Measurements from ENCODE around the gene MLEC. TPM values are rescaled to one million over a fixed set of nuclear protein-coding genes. Genes with fewer than 3 reads are reported as not detected.

MLEC gene
- polyA plus RNA-seq, 3 donors from 2014 or later, result 77.7 to 109 (median 81.6) TPM

- Mint-ChIP-seq H3K27ac (peak overlapping the region in 1 of 6 donors; percentile 37), H3K4me3 (no peak overlapping the region)
These were observed 34.1 kb upstream of the MLEC start for GRCh38 chr12:120652656-120653435.

GRCh38 chr12:120653611-120654010 lies 33.3 kb upstream of the MLEC start:
- H3K36me3 Mint-ChIP-seq, result no peaks in the 10 kb centered on the region
- H3K4me1 Mint-ChIP-seq, result peaks cover 5 to 7% of the 10 kb centered on the region in 2 donors
- no peaks in the 10 kb centered on the region for H3K9me3 Mint-ChIP-seq
- H3K27me3 Mint-ChIP-seq (ENCODE audit: low read depth in 3 of 3), result peaks cover 6 to 9% (median 7%) of the 10 kb centered on the region in 3 donors
- no peak for DNase-seq
- no peak overlapping the region for H3K4me3 Mint-ChIP-seq
- no peak overlapping the region for H3K27ac Mint-ChIP-seq

More at GRCh38 chr12:120652656-120653435, 34.1 kb upstream of the MLEC start:
- Mint-ChIP-seq H3K27me3 (ENCODE audit: low read depth in 3 of 3) (peaks cover 7 to 9% (median 8%) of the 10 kb centered on the region in 3 donors), H3K36me3 (no peaks in the 10 kb centered on the region), H3K4me1 (peaks cover 5 to 7% of the 10 kb centered on the region in 2 donors), H3K9me3 (no peaks in the 10 kb centered on the region)
- DNase-seq, result no peak

- no peak for DNase-seq
- H3K9me3 Mint-ChIP-seq, result no peaks in the 10 kb centered on the region
- peaks cover 3 to 7% (median 6%) of the 10 kb centered on the region in 3 donors for H3K27me3 Mint-ChIP-seq (ENCODE audit: low read depth in 3 of 3)
- no peak overlapping the region for H3K4me3 Mint-ChIP-seq
- no peak overlapping the region for H3K27ac Mint-ChIP-seq
- H3K36me3 Mint-ChIP-seq, result no peaks in the 10 kb centered on the region
- no peaks in the 10 kb centered on the region for H3K4me1 Mint-ChIP-seq
These were observed 32.3 kb upstream of the MLEC start for GRCh38 chr12:120654656-120655055.

GRCh38 chr12:120656008-120656407 lies 30.9 kb upstream of the MLEC start:
- Mint-ChIP-seq H3K27me3 (ENCODE audit: low read depth in 3 of 3) (peaks cover under 1 to 5% (median 3%) of the 10 kb centered on the region in 3 donors), H3K27ac (no peak overlapping the region), H3K4me3 (no peak overlapping the region), H3K36me3 (no peaks in the 10 kb centered on the region), H3K4me1 (no peaks in the 10 kb centered on the region), H3K9me3 (no peaks in the 10 kb centered on the region)
- DNase-seq, result no peak

GRCh38 chr12:120658286-120659150 lies 28.4 kb upstream of the MLEC start:
- Mint-ChIP-seq H3K9me3 (no peaks in the 10 kb centered on the region), H3K27me3 (ENCODE audit: low read depth in 3 of 3) (peaks cover 0 to 3% (median 0%) of the 10 kb centered on the region in 3 donors), H3K4me3 (no peak overlapping the region), H3K27ac (no peak overlapping the region), H3K4me1 (no peaks in the 10 kb centered on the region), H3K36me3 (no peaks in the 10 kb centered on the region)
- DNase-seq, result no peak

- no peak for DNase-seq
- H3K27ac Mint-ChIP-seq, result no peak overlapping the region
- no peaks in the 10 kb centered on the region for H3K36me3 Mint-ChIP-seq
- no peak overlapping the region for H3K4me3 Mint-ChIP-seq
- H3K4me1 Mint-ChIP-seq, result no peaks in the 10 kb centered on the region
- peaks cover 0 to 3% (median 2%) of the 10 kb centered on the region in 3 donors for H3K27me3 Mint-ChIP-seq (ENCODE audit: low read depth in 3 of 3)
- no peaks in the 10 kb centered on the region for H3K9me3 Mint-ChIP-seq
These were observed 27.8 kb upstream of the MLEC start for GRCh38 chr12:120659151-120659525.

- no peak for DNase-seq
- Mint-ChIP-seq H3K27ac (no peak overlapping the region), H3K4me1 (peaks cover 0 to 2% of the 10 kb centered on the region in 2 donors), H3K36me3 (no peaks in the 10 kb centered on the region), H3K9me3 (no peaks in the 10 kb centered on the region), H3K27me3 (ENCODE audit: low read depth in 3 of 3) (peaks cover 3 to 8% (median 7%) of the 10 kb centered on the region in 3 donors), H3K4me3 (no peak overlapping the region)
These were observed 25.5 kb upstream of the MLEC start for GRCh38 chr12:120661432-120661831.

- no peak overlapping the region for H3K27ac Mint-ChIP-seq
- DNase-seq, result no peak
- H3K4me1 Mint-ChIP-seq, result peaks cover 0 to 2% of the 10 kb centered on the region in 2 donors
- no peaks in the 10 kb centered on the region for H3K36me3 Mint-ChIP-seq
- no peaks in the 10 kb centered on the region for H3K9me3 Mint-ChIP-seq
- peaks cover 5 to 8% (median 7%) of the 10 kb centered on the region in 3 donors for H3K27me3 Mint-ChIP-seq (ENCODE audit: low read depth in 3 of 3)
- no peak overlapping the region for H3K4me3 Mint-ChIP-seq
These were observed 24.1 kb upstream of the MLEC start for GRCh38 chr12:120662879-120663278.

- DNase-seq, result no peak
- no peaks in the 10 kb centered on the region for H3K9me3 Mint-ChIP-seq
- peaks cover 7 to 8% (median 7%) of the 10 kb centered on the region in 3 donors for H3K27me3 Mint-ChIP-seq (ENCODE audit: low read depth in 3 of 3)
- H3K36me3 Mint-ChIP-seq, result no peaks in the 10 kb centered on the region
- H3K27ac Mint-ChIP-seq, result no peak overlapping the region
- H3K4me3 Mint-ChIP-seq, result no peak overlapping the region
- peaks cover 0 to 2% of the 10 kb centered on the region in 2 donors for H3K4me1 Mint-ChIP-seq
These were observed 23.2 kb upstream of the MLEC start for GRCh38 chr12:120663741-120664140.

- Mint-ChIP-seq H3K4me1 (peaks cover 0 to 2% of the 10 kb centered on the region in 2 donors), H3K27me3 (ENCODE audit: low read depth in 3 of 3) (peaks cover 6 to 8% (median 7%) of the 10 kb centered on the region in 3 donors), H3K9me3 (no peaks in the 10 kb centered on the region), H3K4me3 (no peak overlapping the region), H3K36me3 (no peaks in the 10 kb centered on the region), H3K27ac (peak overlapping the region in 1 of 6 donors; percentile 13)
- DNase-seq, result no peak
These were observed 20.2 kb upstream of the MLEC start for GRCh38 chr12:120666571-120667390.

GRCh38 chr12:120668091-120668867 lies 18.7 kb upstream of the MLEC start:
- Mint-ChIP-seq H3K4me3 (no peak overlapping the region), H3K9me3 (no peaks in the 10 kb centered on the region), H3K27me3 (ENCODE audit: low read depth in 3 of 3) (peaks cover 4 to 8% (median 7%) of the 10 kb centered on the region in 3 donors), H3K27ac (no peak overlapping the region), H3K4me1 (peaks cover 0 to 2% of the 10 kb centered on the region in 2 donors), H3K36me3 (no peaks in the 10 kb centered on the region)
- no peak for DNase-seq

- H3K4me3 Mint-ChIP-seq, result no peak overlapping the region
- DNase-seq, result no peak
- no peaks in the 10 kb centered on the region for H3K36me3 Mint-ChIP-seq
- H3K9me3 Mint-ChIP-seq, result no peaks in the 10 kb centered on the region
- peaks cover 0 to 2% of the 10 kb centered on the region in 2 donors for H3K4me1 Mint-ChIP-seq
- H3K27me3 Mint-ChIP-seq (ENCODE audit: low read depth in 3 of 3), result peaks cover 4 to 7% (median 6%) of the 10 kb centered on the region in 3 donors
- no peak overlapping the region for H3K27ac Mint-ChIP-seq
These were observed 17.8 kb upstream of the MLEC start for GRCh38 chr12:120668868-120669840.

All from immature natural killer cell (primary cell).